Naive thymus-derived CD4-positive, alpha-beta T cell (primary cell): ENCODE results near the gene FBRS. TPM values are rescaled to one million over a fixed set of nuclear protein-coding genes. Genes with fewer than 3 reads are reported as not detected.

Experiments
- ATAC-seq: fragments of 150-1000 bp; cut with Tn5 transposase; 2 replicates; pipeline ENCODE4 v1.10.0; 2021; ENCODE audit warnings: mild to moderate bottlenecking, moderate library complexity
- CTCF ChIA-PET: fragments of 350-600 bp; sonication (Branson Sonifier 250); formaldehyde crosslinking; loops from one replicate; lab custom pipeline; 2021; ENCODE audit warnings: antibody characterized with exemption; lab: Charles Lee
- POLR2A ChIA-PET: fragments of 350-600 bp; sonication (Branson Sonifier 250); formaldehyde crosslinking; loops from one replicate; lab custom pipeline; 2021; ENCODE audit warnings: antibody characterized with exemption, inconsistent platforms; lab: Charles Lee
- DNase-seq, 9 donors: peaks; one replicate each; pipeline versions ENCODE4 v3.0.0 to v3.0.0-alpha.2; 2020 to 2022; ENCODE audit warnings: mixed read lengths in 1 of 9
- H3K27ac ChIP-seq: one replicate; pipeline ENCODE4 v1.7.0; 2013; ENCODE audit warnings: mild to moderate bottlenecking, low read depth, low read length, moderate library complexity
- H3K27me3 ChIP-seq, 2 donors: one replicate each; pipeline ENCODE4 v1.7.0; 2013; ENCODE audit warnings: low read length in 2 of 2, mild to moderate bottlenecking in 2 of 2, moderate library complexity in 2 of 2; ENCODE audit not compliant: control insufficient read depth in 2 of 2, insufficient read depth in 2 of 2
- H3K36me3 ChIP-seq, 3 experiments: 1 replicate in 2 of 3; 2 replicates in 1 of 3; pipeline ENCODE4 v1.7.0; 2013; ENCODE audit warnings: low read length in 3 of 3, mild to moderate bottlenecking in 3 of 3, moderate library complexity in 1 of 3; ENCODE audit not compliant: insufficient read depth in 3 of 3, control insufficient read depth in 2 of 3
- H3K4me1 ChIP-seq, 2 donors: one replicate each; pipeline ENCODE4 v1.7.0; 2013; ENCODE audit warnings: low read length in 2 of 2, mild to moderate bottlenecking in 2 of 2, moderate library complexity in 1 of 2; ENCODE audit not compliant: control insufficient read depth in 2 of 2, insufficient read depth in 2 of 2
- H3K4me3 ChIP-seq: 2 replicates; pipeline ENCODE4 v1.7.0; 2013; ENCODE audit warnings: mild to moderate bottlenecking, low read length
- H3K9me3 ChIP-seq, 3 experiments: 1 replicate in 2 of 3; 2 replicates in 1 of 3; pipeline ENCODE4 v1.7.0; 2013; ENCODE audit warnings: low read length in 3 of 3; ENCODE audit not compliant: control insufficient read depth in 2 of 3
- H3K27ac Mint-ChIP-seq, 9 donors: one replicate each; pipeline ENCODE4 v1.8.0; 2020 to 2022; ENCODE audit warnings: mixed read lengths in 9 of 9, mild to moderate bottlenecking in 8 of 9, moderate library complexity in 5 of 9, inconsistent platforms in 2 of 9
- H3K27me3 Mint-ChIP-seq, 5 donors: one replicate each; pipeline ENCODE4 v1.8.0; 2021 to 2022; ENCODE audit warnings: mixed read lengths in 5 of 5, mild to moderate bottlenecking in 1 of 5
- H3K36me3 Mint-ChIP-seq, 5 donors: one replicate each; pipeline ENCODE4 v1.8.0; 2020 to 2022; ENCODE audit warnings: mixed read lengths in 5 of 5, mild to moderate bottlenecking in 3 of 5, inconsistent platforms in 1 of 5
- H3K4me1 Mint-ChIP-seq, 7 donors: one replicate each; pipeline ENCODE4 v1.8.0; 2020 to 2022; ENCODE audit warnings: mixed read lengths in 7 of 7, mild to moderate bottlenecking in 3 of 7, inconsistent platforms in 1 of 7
- H3K4me3 Mint-ChIP-seq, 10 donors: one replicate each; pipeline ENCODE4 v1.8.0; 2020 to 2022; ENCODE audit warnings: mild to moderate bottlenecking in 10 of 10, mixed read lengths in 10 of 10, moderate library complexity in 6 of 10, inconsistent platforms in 2 of 10
- H3K9me3 Mint-ChIP-seq, 11 donors: one replicate each; pipeline ENCODE4 v1.8.0; 2020 to 2022; ENCODE audit warnings: mixed read lengths in 11 of 11, mild to moderate bottlenecking in 4 of 11, inconsistent platforms in 1 of 11, moderate library complexity in 1 of 11
- intact Hi-C, 2 donors: fragments of 100-400 bp; cut with micrococcal nuclease; formaldehyde crosslinking; loops; one replicate each; pipeline ENCODE4 v1.15.1; 2023
- polyA plus RNA-seq, 2 donors: library from polyadenylated mRNA; unstranded; fragments of 300-500 nt; fragmentation: Illumina TruSeq; gene quantifications; one replicate each; pipeline ENCODE4 v1.2.3, GENCODE V29; 2021
- total RNA-seq, 6 experiments: library from RNA in 5 of 6; stranded (reverse) in 5 of 6; gene quantifications; 1 replicate in 5 of 6; 2 replicates in 1 of 6; pipeline ENCODE4 v1.2.3 and lab custom pipeline; 2021 to 2026

Gene FBRS
- total and polyA plus RNA-seq, 7 experiments from 2014 or later = 2.6 to 174 (median 158) TPM

DNA sequence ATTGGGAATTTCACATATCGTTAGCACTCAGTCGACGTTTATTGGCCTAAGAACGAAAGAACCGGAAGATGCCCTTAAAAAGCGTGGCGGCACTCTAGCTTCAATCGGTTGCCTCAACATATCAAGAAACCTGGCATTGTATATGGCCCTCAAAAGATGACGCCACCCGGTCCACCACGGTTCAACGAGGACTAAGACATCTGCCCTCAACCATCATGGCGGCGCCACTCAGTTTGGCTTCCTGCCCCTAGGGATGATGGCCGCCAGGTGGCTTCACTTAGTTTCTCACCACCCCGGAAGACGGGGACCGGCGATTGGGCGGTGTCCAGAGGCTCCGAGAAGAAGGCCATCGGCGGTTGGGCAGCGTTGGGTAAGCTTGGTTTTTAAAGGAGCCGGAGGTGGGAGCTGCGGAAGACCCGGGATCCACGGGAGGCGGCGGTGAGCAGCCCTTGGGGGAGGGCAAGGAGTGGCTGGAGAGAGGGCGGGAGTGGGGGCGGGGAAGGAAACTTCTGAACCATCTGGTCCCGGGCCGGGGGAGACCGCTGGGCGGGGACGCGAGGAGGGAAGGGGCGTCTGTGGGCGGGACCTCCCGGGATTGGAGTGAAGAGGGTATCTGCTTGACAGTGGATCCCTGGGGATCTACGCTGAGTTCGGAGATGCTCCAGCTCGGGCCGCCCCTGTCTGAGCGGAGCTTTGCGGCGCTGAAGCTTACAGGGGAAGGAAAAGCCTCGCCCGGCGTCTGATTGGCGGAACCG is 7.7 kb upstream of the FBRS start, which contains the start of gene PRR14:
PRR14 (plus strand) TSS at position 592 of the 755 bp plus-strand sequence. CDS start 686 bp downstream, outside the sequence.
- peaks cover 9 to 10% of the 10 kb centered on the region in 2 donors for H3K4me1 ChIP-seq
- DNase-seq (peak; percentile 87 to 99 (median 96)), ATAC-seq (peak; percentile 93)
- H3K27ac Mint-ChIP-seq = peak within 1 kb of the TSS; percentile 95 to 99 (median 98)
- peak within 1 kb of the TSS; percentile 90 for H3K27ac ChIP-seq
- H3K27me3 Mint-ChIP-seq = peaks cover 0 to 3% (median 0%) of the 10 kb centered on the region in 5 donors
- H3K4me3 Mint-ChIP-seq = peak within 1 kb of the TSS; percentile 86 to 100 (median 98)
- H3K27me3 ChIP-seq = no peaks in the 10 kb centered on the region
- H3K36me3 ChIP-seq = peaks cover 5 to 37% (median 7%) of the 10 kb centered on the region in 3 experiments
- H3K9me3 ChIP-seq = no peaks in the 10 kb centered on the region
- intact Hi-C loops = loop anchor here (1.0 to 10.0 kb wide), 21 partner anchors 8 to 556 kb away; partner anchors contain the start of genes DCTPP1 (in 2 of the 2), FBRS (in 2 of the 2), ZNF689 (in 2 of the 2) and CFAP119 (in 1 of the 2)
- peaks cover 19 to 39% (median 22%) of the 10 kb centered on the region in 7 donors for H3K4me1 Mint-ChIP-seq
- peaks cover 0 to 15% (median 3%) of the 10 kb centered on the region in 5 donors for H3K36me3 Mint-ChIP-seq
- POLR2A ChIA-PET = interaction anchor here (0.7 to 2.7 kb wide), 28 partner anchors 9 to 530 kb away, joined by 3 to 49 read pairs (median 4); partner anchors contain the start of genes CORO1A, FBRS, SRCAP and ZNF688
- CTCF ChIA-PET = interaction anchor here (0.6 to 2.8 kb wide), 11 partner anchors 9 to 860 kb away, joined by 3 to 25 read pairs (median 3); partner anchors contain the start of genes KIF22 and ZNF747
- H3K9me3 Mint-ChIP-seq = no peaks in the 10 kb centered on the region
- peak within 1 kb of the TSS; percentile 100 for H3K4me3 ChIP-seq

DNA sequence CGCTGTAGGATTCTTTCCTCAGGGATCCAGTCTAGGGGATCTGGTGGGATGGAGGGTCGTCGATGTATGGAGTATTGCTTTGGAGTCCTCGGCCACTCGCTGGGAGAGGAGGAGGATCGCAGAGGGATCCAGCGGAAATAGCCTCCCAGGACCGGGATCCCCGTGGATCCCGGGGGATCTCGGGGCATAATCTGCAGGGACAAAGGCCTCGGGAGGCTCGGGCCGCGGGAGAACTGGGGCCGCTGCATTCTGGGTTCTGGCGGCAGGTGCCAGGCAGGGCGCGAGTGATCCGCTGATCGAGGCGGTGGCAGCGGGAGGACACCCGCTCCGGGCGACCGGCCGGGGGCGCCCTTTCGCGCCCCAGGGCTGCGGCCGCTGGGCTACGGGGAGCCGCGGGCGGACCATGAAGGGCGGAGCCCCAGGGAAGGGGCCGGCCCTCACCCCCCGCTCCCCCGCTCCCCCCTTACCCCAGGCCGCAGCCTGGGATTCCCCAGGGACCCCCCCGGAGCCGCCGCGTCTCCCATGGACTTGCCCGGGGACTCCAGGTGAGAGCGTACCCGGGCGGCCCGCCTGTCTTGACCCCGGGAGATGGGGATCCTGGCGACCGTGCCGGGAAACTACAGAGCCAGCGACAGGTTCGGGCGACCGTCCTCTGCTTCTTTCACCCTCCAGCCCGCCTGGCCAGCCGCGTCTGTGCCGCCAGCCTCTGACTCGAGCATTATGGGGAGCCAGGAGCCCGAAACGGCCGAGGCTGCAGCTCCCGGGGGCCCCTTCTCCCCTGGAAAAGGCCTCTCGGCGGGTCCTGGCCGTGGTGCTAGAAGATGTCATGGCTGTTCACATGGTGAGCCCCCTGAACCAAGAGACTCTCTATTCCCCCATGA is 6.9 kb upstream of the FBRS start:
- Mint-ChIP-seq H3K4me3 (peak overlapping the region; percentile 86 to 100 (median 98)), H3K36me3 (peaks cover 0 to 19% (median 3%) of the 10 kb centered on the region in 5 donors), H3K27ac (peak overlapping the region; percentile 95 to 99 (median 98)), H3K4me1 (peaks cover 19 to 44% (median 24%) of the 10 kb centered on the region in 7 donors), H3K27me3 (no peaks in the 10 kb centered on the region), H3K9me3 (no peaks in the 10 kb centered on the region)
- intact Hi-C loops = loop anchor here (1.0 to 10.0 kb wide), 10 partner anchors 43 to 557 kb away; partner anchors contain the start of genes CFAP119 (in 1 of the 2), DCTPP1 (in 1 of the 2), FBXL19 (in 1 of the 2) and RNF40 (in 1 of the 2)
- H3K27ac ChIP-seq = peak overlapping the region; percentile 90
- ChIA-PET CTCF (interaction anchor here (0.6 to 2.8 kb wide), 6 partner anchors 8 to 178 kb away, joined by 3 to 25 read pairs (median 6); no protein-coding TSS in a partner anchor), POLR2A (interaction anchor here (0.6 to 2.7 kb wide), 18 partner anchors 9 to 529 kb away, joined by 3 to 49 read pairs (median 4); partner anchors contain the start of genes CORO1A, FBRS, ZNF688 and ZNF689)
- H3K27me3 ChIP-seq = no peaks in the 10 kb centered on the region
- DNase-seq = peak; percentile 49 to 85 (median 62)
- ATAC-seq = peak; percentile 72
- H3K9me3 ChIP-seq = no peaks in the 10 kb centered on the region
- H3K4me3 ChIP-seq = peak overlapping the region; percentile 100
- peaks cover 9 to 10% of the 10 kb centered on the region in 2 donors for H3K4me1 ChIP-seq
- peaks cover 9 to 45% (median 12%) of the 10 kb centered on the region in 3 experiments for H3K36me3 ChIP-seq

DNA sequence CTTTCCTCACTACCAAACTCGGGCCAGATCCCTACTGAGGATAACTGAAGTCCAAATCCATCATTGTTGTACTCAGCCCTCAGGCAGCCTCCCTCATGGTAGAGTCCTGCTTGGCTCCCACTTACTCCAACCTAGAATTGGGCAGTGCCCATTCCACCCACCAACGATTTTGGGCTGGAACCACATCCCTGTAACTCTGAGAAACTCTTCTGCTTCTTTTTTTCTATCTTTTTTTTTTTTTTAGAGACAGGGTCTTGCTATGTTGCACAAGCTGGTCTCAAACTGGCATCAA is 6.3 kb upstream of the FBRS start:
- POLR2A ChIA-PET = interaction anchor here (0.6 to 2.5 kb wide), 3 partner anchors 17 to 268 kb away, joined by 3 to 9 read pairs (median 4); no protein-coding TSS in a partner anchor
- intact Hi-C loops = loop anchor here in 1 of 2 donors (10.0 kb wide), 1 partner anchor 557 kb away; the partner anchor contains the start of genes TBX6 and YPEL3
- peaks cover 0 to 23% (median 3%) of the 10 kb centered on the region in 5 donors for H3K36me3 Mint-ChIP-seq

DNA sequence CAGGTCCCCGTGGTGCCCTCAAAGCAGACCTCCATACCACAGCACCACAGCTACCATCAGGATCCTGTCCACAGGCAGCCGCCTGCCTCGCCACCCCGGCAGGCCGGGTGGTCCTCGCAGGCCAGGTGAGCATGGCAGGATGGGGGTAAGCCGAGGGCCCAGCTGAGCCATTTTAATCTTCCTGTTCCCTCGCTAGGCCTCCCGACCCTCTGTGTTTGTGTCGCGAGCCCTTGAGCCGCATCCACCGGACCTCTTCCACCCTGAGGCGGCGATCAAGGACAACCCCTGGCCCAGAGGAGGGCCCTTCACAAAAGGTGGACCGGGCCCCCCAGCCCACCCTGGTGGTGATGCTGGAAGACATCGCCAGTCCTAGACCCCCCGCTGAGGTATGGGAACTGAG is 5.5 kb upstream of the FBRS start:
- ATAC-seq (no peak), DNase-seq (no peak)
- ChIA-PET POLR2A (interaction anchor here (0.9 to 1.1 kb wide), 2 partner anchors 41 to 44 kb away, joined by 3 to 4 read pairs; no protein-coding TSS in a partner anchor), CTCF (interaction anchor here (2.8 kb wide), 1 partner anchor 41 kb away, joined by 25 read pairs; no protein-coding TSS in a partner anchor)
- H3K9me3 ChIP-seq = no peaks in the 10 kb centered on the region
- H3K4me3 ChIP-seq = no peak overlapping the region
- Mint-ChIP-seq H3K27me3 (no peaks in the 10 kb centered on the region), H3K36me3 (peaks cover 0 to 23% (median 3%) of the 10 kb centered on the region in 5 donors), H3K4me1 (peaks cover 19 to 53% (median 34%) of the 10 kb centered on the region in 7 donors), H3K27ac (peak overlapping the region in 6 of 9 donors; percentile 62 to 98 (median 88)), H3K4me3 (peak overlapping the region; percentile 80 to 99 (median 88)), H3K9me3 (peaks cover 0 to 1% (median 0%) of the 10 kb centered on the region in 11 donors)
- intact Hi-C loops = loop anchor here in 1 of 2 donors (10.0 kb wide), 1 partner anchor 558 kb away; the partner anchor contains the start of genes TBX6 and YPEL3
- H3K4me1 ChIP-seq = peaks cover 19 to 23% of the 10 kb centered on the region in 2 donors
- H3K27ac ChIP-seq = peak overlapping the region; percentile 90
- peaks cover 9 to 50% (median 12%) of the 10 kb centered on the region in 3 experiments for H3K36me3 ChIP-seq
- no peaks in the 10 kb centered on the region for H3K27me3 ChIP-seq

More for the DNA sequence above, 6.3 kb upstream of the FBRS start:
- peak overlapping the region; percentile 80 to 99 (median 88) for H3K4me3 Mint-ChIP-seq
- H3K4me1 Mint-ChIP-seq = peaks cover 19 to 46% (median 26%) of the 10 kb centered on the region in 7 donors
- H3K4me1 ChIP-seq = peaks cover 12 to 16% of the 10 kb centered on the region in 2 donors
- no peaks in the 10 kb centered on the region for H3K27me3 Mint-ChIP-seq
- H3K36me3 ChIP-seq = peaks cover 9 to 50% (median 12%) of the 10 kb centered on the region in 3 experiments
- peak overlapping the region; percentile 90 for H3K27ac ChIP-seq
- no peak for ATAC-seq
- DNase-seq = no peak
- H3K27me3 ChIP-seq = no peaks in the 10 kb centered on the region
- no peaks in the 10 kb centered on the region for H3K9me3 ChIP-seq
- H3K4me3 ChIP-seq = peak overlapping the region; percentile 39
- H3K9me3 Mint-ChIP-seq = no peaks in the 10 kb centered on the region
- H3K27ac Mint-ChIP-seq = peak overlapping the region; percentile 62 to 99 (median 90)
- CTCF ChIA-PET = interaction anchor here (2.8 kb wide), 1 partner anchor 42 kb away, joined by 25 read pairs; no protein-coding TSS in a partner anchor

DNA sequence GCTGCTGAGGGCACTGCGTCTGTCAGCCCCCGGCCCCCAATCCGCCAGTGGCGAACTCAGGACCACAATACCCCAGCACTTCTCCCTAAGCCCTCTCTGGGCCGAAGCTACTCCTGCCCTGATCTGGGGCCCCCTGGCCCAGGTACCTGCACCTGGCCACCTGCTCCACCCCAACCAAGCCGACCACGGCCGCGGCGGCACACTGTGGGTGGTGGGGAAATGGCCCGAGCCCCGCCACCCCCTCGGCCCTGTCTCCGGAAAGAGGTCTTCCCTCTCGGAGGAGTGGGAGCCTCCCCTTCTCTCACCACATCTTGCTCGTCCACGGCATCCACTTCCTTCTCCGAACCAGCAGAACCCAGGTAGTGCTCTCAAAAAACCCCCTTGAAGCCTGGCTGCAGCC is 3.4 kb upstream of the FBRS start:
- CTCF ChIA-PET = interaction anchor here (0.9 kb wide), 1 partner anchor 42 kb away, joined by 3 read pairs; no protein-coding TSS in a partner anchor
- POLR2A ChIA-PET = no interaction called here
- Histone ChIP-seq H3K9me3 (no peaks in the 10 kb centered on the region), H3K27ac (no peak overlapping the region), H3K4me1 (peaks cover 14 to 17% of the 10 kb centered on the region in 2 donors), H3K4me3 (no peak overlapping the region), H3K36me3 (peaks cover 9 to 50% (median 12%) of the 10 kb centered on the region in 3 experiments), H3K27me3 (no peaks in the 10 kb centered on the region)
- no peak overlapping the region for H3K4me3 Mint-ChIP-seq
- ATAC-seq (no peak), DNase-seq (no peak)
- H3K36me3 Mint-ChIP-seq = peaks cover 0 to 23% (median 3%) of the 10 kb centered on the region in 5 donors
- H3K27ac Mint-ChIP-seq = peak overlapping the region in 2 of 9 donors; percentile 31 to 73
- intact Hi-C loops = loop anchor here (5.0 to 10.0 kb wide), 4 partner anchors 107 to 848 kb away; partner anchors contain the start of genes CFAP119 (in 1 of the 2), MAZ (in 1 of the 2), RNF40 (in 1 of the 2) and TBX6 (in 1 of the 2)
- H3K27me3 Mint-ChIP-seq = no peaks in the 10 kb centered on the region
- H3K9me3 Mint-ChIP-seq = peaks cover 0 to 6% (median 0%) of the 10 kb centered on the region in 11 donors
- peaks cover 19 to 54% (median 32%) of the 10 kb centered on the region in 7 donors for H3K4me1 Mint-ChIP-seq
